Measurements from ENCODE around the gene CDH12.

DNA sequence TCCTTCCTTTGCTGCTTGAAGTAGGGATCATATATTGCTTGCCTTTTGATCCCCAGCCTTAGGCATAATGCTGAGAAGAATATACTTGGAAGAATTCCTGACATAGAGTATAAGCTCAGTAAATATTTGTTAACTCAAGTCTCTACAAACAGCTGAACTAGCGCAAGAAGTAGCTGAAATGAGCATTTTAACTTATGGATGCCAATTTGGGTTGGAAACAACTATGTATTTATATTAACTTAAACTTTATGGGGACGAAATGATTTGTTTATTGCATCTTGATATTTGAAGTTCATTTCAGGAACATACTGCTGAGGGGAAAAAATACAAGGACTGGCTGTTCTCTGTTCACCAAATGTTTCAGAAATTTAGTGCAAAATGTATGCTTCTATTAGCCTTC is 258.7 kb downstream of the CDH12 start:
- no peak for TF ChIP-seq GATA2 (IDR thresholded peaks at IDR 0.05; ENCODE audit: low read depth, low read length)
- no peak for TF ChIP-seq GATA3 (IDR thresholded peaks at IDR 0.05; ENCODE audit: low read depth, low read length)

Measured in SH-SY5Y (cell line).